ENCODE data around the gene TNFRSF1A.

Gene TNFRSF1A

GRCh38 chr12:6323340-6323994 lies 18.4 kb downstream of the TNFRSF1A start:
- DNase-seq = peak in 1 of 2 experiments; percentile 38

GRCh38 chr12:6322969-6323339 lies 18.9 kb downstream of the TNFRSF1A start:
- DNase-seq = no peak

DNA sequence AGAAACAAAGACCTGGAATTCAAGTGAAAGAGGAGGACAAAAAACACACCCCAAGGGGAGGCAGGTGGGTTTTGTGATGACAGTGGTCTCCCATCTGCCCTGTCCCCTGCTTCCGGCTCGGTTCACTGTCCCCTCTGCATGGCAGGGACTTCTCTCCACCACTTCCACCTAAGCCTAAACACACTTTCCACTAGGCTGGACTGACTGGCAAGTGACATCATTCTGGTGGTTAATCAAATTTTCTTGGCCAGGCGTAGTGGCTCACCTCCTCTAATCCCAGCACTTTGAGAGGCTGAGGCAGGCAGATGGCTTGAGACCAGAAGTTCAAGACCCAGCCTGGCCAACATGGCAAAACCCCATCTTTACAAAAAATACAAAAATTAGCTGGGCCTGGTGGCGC lies 19.5 kb downstream of the TNFRSF1A start:
- no peak for DNase-seq

DNA sequence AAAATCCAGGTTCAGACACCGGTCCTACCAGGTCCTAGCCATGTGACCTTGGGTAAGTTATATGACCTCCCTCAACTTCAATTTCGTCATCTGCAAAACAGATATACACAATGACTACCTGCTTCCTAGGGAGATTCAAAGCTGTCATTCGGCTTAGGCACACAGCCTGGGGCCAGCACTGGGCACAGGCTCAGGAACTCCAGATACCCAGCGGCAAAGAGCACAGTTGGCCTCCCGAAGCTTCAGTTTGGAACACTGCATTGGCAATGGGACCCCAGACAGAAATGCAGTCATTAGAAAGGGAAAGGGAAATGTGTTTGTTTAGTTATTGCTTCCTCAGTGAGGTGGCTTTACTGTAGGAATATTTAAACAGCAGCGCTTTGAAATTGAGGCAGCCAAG lies 20.0 kb downstream of the TNFRSF1A start:
- DNase-seq = no peak

DNA sequence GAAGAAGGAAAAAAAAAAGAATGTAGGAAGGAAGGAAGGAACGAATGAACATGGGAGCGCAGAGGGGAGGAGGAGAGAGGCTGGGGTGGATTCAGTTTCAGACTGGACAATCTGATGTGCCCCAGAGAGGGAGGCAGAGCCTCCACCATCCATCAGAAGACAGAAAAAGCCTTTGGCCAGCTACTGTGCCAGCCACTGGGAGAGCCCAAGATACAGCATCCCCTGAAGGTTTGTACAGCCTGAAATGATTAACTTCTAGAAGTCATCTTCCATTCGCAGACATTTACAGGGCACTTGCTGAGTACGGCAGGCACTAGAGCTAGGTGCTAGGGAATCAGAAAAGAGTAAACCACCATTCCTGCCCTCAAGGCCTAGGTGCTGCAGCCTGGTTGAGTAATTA lies 22.4 kb downstream of the TNFRSF1A start:
- DNase-seq = no peak

- no peak for DNase-seq
Observed at GRCh38 chr12:6318440-6318879, 23.4 kb downstream of the TNFRSF1A start.

DNA sequence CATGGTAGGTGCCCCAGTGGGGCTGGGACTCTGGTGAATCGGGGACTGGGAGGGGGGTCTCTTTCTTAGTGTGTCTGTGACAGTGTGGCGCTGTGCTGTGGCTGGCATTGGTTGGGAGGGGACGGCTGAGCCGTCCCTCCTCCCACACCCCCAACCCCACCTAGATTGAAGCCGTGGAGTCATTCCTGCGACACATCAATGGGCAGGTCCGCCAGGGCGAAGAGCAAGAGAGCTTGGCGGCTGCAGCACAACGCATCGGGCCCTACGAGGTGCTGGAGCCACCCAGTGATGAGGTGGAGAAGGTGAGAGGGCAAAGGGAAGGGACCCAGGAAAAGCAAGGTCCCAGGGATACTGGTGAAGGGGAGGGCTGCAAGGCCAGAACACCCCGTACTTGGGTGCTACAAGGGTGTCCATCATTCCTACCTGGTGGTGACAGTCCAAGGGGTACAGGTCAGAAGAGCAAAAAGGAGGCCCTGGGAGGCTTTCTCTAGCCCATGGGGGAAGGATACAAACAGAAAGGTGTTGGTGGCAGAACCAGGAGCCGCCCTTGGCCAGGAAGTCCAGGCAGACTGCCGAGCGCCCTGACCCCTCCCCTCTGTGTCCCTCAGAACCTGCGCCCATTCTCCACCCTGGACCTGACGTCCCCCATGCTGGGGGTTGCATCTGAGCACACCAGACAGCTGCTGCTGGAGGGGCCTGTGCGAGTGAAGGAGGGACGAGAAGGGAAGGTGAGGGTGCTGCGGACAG lies 24.0 kb downstream of the TNFRSF1A start:
- DNase-seq = no peak

DNA sequence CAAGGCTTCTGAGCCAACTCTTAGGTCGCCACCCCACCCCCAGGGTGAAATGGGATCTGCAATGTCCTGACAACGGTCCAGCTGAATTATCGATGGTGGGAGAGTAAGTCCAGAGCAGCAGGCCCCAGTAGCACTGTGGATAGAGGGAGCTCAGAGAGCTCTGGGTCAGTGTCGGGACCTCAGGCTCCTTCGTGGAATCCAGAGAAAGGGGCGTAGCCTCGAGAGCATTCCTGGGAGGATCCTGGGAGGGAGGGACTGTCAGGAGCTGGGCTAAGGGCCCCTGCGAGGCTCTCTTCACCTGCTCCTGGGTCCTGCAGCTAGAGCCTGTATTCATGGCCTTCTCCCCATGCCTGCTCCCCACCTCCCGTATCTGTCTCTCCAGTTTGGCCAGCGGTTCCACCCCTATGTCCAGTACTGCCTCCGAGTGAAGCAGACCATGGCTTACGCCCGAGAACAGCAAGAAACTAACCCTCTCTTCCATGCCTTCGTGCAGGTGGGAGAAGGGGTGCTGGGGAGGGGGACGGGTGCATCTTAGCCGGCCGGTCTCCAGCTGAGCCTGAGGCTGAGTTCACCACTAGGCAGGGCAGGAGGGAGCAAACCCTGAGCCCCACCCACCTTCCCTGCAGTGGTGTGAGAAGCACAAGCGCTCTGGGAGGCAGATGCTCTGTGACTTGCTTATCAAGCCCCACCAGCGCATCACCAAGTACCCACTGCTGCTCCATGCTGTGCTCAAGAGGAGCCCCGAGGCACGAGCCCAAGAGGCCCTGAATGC lies 24.8 kb downstream of the TNFRSF1A start:
- no peak for DNase-seq

DNA sequence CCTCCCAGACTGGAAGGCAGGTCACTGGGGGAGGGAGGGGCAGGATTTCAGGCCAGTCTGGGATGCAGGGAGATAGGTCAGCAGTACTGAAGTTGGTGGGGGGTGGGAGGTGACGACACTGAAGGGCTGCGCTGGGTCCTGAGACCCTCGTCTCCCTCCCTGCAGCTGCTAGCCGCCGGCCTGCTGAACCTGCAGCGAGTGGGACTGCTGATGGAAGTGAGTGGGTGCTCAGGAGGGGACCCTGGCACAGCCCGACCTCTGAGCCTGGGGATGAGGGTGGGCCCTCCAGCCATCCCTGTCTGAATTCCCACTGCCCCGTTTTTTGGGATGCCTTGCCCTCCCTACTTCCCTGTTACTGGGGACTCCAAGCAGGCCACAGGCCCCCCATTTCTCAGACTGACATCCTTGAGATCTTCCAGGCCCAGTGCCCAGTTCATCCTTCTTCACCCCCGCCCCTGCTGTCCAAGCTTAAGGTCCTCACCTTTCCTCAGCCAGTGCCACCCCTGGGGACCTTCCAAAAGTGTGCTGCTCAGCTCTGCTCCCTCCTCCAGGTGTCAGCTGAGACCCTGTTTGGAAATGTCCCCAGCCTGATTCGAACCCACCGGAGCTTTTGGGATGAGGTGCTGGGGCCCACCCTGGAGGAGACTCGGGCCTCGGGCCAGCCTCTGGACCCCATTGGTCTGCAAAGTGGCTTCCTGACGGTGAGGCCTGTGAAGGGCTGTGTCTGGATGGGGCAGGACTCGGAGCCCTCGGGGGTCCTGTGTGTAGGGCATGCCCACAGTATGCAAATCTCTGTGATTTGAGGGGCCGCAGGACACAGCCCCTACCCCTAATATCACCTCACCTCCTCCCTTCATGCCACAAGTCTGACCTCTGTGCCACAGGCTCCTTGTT lies 25.9 kb downstream of the TNFRSF1A start:
- no peak for DNase-seq

DNA sequence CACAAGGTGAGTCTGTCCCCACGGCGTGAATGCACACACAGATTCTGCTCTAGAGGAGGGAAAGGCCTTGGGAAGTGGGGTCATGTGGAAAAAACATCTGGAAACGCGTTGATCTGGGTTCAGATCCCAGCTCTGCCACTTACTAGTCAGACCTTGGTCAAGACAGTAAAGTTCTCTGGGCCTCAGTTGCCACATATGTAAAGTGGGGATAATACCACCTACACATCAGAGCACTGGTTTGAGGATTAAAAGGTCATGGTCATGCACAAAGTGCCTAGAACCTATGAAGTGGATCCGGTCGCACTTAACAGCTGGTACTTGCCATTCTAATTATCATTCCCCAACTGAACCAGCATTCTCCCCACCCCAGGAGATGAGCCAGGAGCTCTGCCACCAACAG lies 26.7 kb downstream of the TNFRSF1A start:
- no peak for DNase-seq

GRCh38 chr12:6314776-6315175 lies 27.1 kb downstream of the TNFRSF1A start:
- DNase-seq = no peak

DNA sequence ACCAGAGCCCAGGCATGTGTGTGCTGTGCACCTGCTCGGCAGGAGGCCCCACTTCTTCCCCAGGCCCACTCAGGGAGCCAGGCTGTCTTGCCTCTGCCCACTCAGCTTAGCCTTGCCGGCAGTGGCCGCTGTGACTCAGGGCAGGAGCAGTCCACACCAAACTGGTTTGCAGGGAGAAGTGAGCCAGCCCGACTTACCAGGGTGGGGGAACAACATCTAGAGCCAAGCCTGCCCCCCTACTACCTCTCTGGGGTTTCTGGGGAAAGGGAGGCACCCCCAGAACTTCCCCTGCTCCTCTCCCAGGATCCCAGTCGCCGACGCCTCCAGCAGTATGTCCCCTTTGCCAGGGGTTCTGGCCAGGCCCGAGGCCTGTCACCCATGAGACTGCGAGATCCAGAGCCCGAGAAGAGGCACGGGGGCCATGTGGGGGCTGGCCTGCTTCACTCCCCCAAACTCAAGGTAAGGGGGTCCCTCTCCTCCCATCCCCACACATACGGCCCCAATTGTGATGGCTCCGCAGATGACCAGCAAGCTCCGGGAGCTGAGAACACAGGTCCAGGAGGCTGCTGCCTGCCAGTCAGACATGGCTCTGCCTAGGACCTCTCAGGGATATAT lies 28.4 kb downstream of the TNFRSF1A start:
- DNase-seq = no peak

DNA sequence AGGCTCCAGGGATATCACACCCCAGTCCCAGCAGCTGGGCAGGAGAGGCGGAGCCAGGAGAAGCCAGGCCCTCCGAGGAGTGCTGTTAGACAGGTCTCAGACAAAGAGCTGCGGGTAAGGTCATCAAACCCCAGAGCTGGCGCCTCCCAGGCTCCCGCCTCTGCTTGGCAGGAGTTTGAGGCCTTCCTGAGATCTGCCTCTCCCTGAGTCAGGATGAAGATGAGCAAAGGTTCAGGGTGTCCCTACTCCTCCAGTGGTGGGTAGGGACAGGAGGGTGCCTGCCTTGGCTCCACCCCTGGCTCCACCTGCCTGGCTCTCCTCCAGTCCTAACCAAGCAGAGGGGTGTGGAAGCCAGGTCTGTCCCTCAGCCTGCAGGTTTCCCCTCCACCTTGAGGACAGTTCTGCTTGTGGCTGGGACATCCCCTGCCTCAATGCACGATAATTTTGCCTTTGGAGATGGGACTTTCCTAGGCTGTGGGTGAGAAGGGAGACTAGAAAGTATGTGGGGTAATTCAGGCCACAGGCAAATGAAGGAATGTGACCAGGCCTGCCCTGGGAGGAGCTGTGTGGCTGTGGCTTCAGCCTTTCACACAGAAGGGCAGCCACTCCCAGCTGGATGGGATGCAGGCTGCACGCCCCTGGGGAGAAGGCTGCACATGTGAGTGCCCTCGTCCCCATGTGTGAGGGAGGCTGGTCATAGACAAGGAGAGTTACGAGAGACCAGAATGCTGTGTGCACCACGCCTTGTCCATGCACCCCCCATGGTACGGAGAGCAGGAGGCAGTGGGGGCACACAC lies 29.1 kb downstream of the TNFRSF1A start:
- peak; percentile 30 to 39 for DNase-seq

DNA sequence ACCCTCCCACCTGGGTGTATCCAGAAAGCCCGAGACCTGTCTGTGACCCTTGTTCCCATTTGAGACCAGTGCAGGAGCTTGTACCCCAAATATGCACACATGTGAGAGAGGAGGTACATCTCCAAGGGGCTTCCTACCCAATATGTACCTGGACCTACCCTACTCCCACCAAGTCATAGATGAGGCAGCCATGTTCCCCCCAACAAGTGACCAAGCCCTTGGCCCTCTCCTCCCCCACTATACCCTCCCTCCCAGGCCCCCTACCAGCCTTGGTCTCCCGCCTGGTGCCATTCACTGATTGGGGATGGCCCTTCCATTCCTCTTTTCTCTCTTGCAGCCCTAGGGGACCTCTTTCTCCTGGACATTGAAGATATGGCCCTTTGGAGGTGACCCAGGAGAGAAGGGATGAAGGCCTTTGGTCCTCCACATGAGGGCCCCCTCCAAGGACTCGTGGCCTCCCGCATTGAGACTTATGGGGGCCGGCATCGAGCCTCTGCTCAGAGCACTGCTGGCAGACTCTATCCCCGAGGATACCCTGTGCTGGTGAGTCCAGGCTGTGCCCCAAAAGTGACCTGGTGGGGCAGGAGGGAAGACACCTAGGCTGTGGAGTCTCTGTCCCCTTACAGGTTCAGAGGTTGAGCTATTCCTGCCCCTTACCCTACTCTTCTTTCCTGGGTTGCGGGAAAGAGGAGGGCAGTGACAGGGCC lies 29.9 kb downstream of the TNFRSF1A start:
- DNase-seq = no peak

- DNase-seq = no peak
Observed at GRCh38 chr12:6310771-6311610, 30.9 kb downstream of the TNFRSF1A start.

GRCh38 chr12:6307529-6307928 lies 34.3 kb downstream of the TNFRSF1A start:
- DNase-seq = no peak

DNA sequence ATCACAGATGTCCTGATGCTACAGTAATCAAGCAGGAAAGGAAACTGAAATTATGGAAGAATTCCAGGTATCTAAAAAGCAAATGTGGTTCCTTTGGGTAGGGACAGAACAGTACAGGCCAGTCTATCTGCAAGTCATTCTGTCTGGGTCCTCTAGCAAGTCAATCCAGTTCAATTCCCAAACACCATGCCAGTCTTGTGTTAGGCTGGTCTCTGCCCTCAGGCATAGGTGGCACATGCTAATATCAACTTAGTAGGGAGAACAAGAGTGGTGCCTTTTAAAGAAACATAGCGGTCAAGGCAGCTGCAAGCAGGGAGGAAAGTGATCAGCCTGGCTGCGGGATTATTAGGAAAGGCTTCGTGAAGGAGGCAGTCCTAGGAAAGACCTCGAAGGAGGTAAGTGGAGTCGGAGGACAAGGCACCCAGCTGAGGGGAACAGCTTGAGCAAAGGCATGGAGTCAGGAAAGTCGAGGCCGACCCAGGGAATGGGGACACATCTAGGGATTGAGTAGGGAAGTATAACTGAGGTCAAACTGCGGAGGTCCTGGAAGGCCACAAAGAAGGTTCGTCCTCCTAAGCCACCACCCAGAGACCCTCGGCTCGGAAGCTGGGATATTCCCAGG lies 35.2 kb downstream of the TNFRSF1A start:
- DNase-seq = no peak

- no peak for DNase-seq
Observed at GRCh38 chr12:6306151-6306550, 35.7 kb downstream of the TNFRSF1A start.

- DNase-seq = no peak
Observed at GRCh38 chr12:6303071-6303470, 38.8 kb downstream of the TNFRSF1A start.

Measured in NCI-H187 (cell line).